OCI-LY7 (cell line): ENCODE measurements around the gene LCE3B.

Experiments used
- CTCF ChIP-seq: fragments of 200-600 bp; sonication (generic); conservative IDR thresholded peaks from 2 replicates; pipeline ENCODE4 v1.5.1; 2014; ENCODE audit warnings: mild to moderate bottlenecking, antibody characterized with exemption, low read length, moderate library complexity, mixed read lengths
- EZH2phosphoT487 ChIP-seq: fragments of 200-600 bp; sonication (generic); IDR thresholded peaks from 2 replicates; pipeline ENCODE4 v1.6.1; 2018; ENCODE audit warnings: low read depth, borderline replicate concordance, mild to moderate bottlenecking, mixed run types, antibody characterized with exemption, low read length, moderate library complexity, mixed read lengths

GRCh38 chr1:152626744-152627143 lies 13.1 kb downstream of the LCE3B start:
- TF ChIP-seq CTCF (no peak), EZH2phosphoT487 (no peak)
